COR-L47 (cell line): ENCODE data around the gene FBXO39.
"Not testable (repeated sequence)": the region's sequence is repeated elsewhere in the genome, so short reads cannot be mapped to it uniquely, and the experiment has no call there.

Experiments
- DNase-seq: peaks from one replicate; lab custom pipeline; 2025; lab: John Stamatoyannopoulos, UW

FBXO39 gene

DNA sequence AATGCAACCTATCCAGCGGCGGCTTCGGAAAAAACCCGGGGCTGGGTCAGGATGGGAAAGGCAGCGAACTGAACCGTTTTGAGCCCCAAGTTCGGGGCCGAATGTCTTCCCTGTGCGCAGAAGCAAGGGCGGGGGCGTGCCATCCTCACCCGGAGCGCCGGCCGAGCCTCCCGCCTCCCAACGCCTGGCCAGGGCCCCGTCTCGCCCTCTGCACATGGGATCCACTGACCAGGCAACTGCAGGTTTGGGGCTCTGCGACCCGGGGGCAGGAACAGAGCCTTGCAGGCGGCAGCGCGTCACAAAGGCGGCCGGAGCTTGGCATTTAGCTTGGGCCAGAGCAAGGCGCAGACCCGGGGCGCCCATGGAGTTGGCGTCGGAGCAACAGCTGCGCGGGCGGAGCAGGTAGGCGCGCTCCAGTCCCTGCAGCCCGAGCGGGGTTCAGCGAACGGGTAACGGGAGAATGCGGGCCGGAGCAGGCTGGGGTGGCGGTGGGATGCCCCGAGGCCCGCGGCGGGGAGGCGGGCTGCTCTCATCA is at the start of gene FBXO39:
TSS of gene FBXO39 (plus strand) at position 345 of the 535 bp plus-strand sequence. CDS start 3,654 bp downstream, outside the sequence.
- DNase-seq = no peak

DNA sequence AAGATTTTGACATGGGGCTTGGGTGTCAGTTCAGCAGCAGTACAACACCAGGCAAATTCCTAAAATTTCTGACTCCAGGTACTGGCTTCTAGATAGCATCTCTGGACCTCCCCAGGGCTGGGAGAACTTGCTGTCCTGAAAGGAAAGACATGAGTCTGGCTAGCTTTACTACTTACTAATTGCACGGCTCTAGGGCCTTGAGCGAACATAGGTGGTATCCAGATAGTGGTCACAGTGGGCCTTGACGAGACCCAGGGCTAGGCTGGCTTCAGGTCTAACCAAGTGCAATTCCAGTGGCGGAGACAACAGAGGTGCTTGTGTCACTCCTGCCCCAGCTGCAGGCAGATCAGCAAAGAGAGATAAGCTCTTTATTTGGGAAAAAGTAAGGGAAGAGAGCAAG is 46.5 kb upstream of the FBXO39 start:
- no peak for DNase-seq

DNA sequence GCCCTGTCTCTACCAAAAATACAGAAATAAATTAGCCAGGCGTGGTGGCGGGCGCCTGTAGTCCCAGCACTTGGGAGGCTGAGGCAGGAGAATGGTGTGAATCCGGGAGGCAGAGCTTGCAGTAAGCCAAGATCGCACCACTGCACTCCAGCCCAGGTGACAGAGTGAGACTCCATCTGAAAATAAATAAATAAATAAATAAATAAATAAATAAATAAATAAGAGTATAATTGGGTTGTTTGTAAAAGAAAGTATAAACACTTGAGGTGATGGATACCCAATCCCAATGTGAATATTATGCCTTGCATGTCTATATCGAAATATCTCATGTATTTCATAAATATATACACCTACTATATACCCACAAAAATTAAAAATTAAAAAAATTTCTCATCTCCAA is 29.4 kb upstream of the FBXO39 start:
- DNase-seq = not testable (repeated sequence)

DNA sequence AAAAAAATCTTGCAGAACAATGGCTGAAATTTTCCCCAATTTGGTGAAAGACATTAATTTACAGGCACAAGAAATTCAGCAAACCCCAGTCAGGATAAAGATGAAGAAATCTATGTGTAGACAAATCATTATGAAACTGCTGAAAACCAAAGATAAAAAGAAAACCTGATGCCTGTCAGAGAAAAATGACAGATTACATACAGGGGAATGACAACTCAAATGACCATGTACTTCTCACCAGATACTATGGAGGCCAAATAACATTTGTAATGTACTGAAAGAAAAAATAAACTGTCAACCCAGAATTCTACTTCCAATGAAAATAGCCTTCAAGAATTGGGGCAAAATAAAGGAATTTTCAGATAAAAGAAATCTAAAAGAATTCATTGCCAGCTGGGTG is 27.4 kb upstream of the FBXO39 start:
- DNase-seq = no peak

DNA sequence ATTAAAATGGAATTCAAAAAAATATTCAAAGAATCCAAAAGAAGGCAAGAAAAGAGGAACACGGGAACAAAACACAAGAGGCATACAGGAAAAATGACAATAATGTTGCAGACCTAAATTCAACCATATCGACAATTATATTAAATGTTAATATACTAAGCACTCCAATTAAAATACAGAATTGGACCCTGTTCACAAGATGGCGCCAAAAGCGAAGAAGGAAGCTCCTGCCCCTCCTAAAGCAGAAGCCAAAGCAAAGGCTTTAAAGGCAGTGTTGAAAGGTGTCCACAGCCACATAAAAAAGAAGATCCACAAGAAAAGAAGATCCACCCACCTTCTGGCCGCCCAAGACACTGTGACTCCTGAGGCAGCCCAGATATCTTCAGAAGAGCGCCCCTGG is 26.5 kb upstream of the FBXO39 start:
- DNase-seq = no peak

DNA sequence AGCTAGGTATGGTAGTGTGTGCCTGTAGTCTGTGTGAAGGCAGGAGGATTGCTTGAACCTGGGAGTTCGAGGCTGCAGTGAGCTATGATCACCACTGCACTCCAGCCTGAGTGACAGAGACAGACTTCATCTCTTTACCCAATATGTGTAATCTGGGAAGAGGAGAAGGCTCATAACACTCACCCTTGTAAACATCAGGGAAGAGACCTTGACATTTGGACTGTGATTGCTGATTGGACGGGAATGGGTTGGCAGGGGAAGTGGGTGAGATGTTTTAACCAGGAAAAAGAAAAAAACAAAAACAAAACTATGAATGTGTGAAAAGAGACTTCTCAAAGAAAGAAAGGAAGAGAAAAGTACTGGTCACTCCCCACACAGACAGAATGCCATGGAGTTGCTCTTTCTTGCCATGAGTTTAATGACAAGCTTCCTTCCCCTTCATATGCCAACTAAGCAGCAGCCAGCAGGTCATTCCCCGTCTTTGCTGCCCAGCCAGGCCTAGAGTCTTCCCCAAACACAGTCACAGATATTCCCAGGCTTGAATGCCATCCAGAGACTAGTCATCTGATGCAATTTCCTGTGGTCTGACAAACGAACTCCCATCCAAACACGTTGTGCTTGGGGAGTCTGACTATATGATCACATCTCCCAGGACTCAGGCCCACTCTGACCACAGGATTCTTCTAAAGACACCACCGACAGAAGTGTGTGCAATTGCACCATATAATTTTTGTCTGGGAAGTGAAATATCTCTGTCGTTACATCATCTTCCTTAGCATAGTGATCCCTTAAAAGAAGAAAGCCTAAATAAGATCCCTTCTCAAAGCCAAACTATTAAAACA is 23.7 kb upstream of the FBXO39 start:
- no peak for DNase-seq

DNA sequence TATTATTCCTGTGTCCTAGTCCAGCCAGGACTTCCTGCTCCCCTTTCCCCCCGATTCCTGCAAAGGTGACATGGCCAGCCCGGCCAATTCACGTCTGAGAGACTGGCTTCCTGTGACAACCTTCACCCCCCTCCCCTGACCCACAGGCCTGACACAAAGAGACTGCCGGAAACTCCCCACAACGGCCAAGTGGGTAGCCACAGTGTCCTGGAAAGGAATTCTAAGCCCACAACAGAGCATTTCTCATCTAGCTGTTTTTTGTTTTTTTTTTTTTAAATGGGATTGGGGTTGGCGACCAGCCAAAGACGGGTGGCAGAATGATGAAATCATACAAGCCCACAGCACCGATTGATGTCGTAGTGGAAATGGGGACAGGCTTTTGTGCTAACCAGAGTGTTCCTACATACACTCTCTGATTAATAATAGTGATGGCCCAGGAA is 23.0 kb upstream of the FBXO39 start:
- no peak for DNase-seq

DNA sequence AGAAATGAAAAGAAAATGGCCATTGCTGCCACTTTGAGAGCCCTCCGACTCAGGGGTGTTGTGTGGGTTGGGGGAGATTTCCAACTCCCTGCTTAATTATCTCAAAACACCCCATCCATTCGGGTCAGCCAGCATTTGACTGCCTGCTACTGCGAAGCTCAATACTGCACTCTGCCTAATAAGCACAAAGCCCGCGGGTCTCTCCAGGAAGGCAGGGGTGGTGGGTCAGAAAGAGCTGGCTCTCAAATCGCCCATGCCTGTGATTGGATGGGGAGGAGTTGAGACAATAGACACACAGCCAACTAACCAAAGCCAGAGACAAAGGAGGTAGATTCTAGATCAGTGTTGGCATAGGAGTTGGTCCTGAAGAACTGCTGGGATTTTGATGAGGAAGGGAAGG is 22.5 kb upstream of the FBXO39 start:
- no peak for DNase-seq

DNA sequence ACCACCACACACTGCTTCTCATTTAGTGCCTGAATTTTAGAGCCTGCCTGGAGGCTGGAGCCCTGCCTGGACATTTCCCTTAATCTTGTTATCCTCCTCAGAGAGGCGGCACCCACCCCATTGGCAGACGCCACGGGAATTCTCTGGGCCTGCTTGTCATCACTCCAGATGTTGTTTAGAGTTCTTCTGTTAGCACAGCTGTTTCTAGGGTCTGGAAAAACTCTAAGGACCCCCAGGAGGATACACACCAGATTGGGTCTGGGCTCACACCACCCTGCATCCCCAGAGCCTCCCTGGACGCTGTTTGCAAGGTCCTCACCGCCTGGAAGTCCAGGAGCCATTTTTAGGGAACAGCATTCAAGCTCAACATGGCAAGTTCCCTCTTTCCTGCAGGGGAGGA is 20.7 kb upstream of the FBXO39 start:
- no peak for DNase-seq

DNA sequence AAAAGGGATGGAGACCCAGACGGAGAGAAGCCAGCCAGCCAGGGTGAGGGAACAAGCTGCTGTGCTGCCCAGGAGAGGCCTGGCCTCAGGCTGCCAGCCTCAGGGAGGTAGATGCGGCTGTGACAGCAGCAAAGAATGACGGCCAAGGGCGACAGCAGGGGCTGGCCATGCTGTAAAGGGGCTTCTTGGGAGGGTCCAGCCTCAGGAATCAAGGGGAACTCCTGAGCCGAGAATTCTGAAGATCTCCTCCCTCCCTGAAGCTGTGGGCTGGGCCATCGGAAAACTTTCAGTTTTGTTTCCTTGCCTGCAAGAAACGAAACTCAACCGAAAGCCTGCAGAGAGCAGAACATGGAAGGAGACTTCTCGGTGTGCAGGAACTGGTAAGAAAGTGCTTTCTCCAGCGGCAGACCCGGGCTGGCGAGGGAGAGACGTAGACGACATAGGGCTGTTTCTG is 20.3 kb upstream of the FBXO39 start, which contains the start of gene XAF1:
TSS of gene XAF1 (plus strand) at position 316 of the 454 bp plus-strand sequence. CDS start at position 349, 33 bp downstream.
- DNase-seq = no peak

DNA sequence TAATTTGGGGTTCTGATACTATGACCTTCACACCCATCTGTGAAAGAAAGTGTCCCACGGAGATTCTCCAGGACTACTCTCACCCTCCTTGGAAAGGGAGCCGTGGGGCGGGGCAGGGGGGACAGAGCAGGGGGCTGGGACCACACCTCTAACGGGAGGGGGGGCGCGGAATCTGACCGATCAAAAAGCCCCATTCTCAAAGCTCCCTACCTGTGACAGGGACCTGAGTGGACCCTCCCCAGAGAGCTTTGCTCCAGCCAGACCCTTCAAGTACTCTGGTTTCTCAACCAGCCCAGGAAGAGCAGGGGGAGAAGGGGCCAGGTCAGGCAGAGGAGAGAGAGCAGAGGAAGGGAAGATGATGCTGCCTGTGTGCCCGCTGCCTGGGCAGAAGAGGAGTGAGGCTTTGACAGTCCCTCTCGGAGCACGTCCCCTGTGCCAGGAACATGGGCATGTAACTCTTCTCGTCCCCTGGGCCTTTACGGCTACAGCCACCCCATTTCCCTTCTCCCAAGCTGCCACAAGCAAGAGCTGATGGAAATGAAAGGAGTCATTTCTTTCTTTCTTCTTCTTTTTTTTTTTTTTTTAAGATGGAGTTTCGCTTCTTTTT is 19.5 kb upstream of the FBXO39 start:
- no peak for DNase-seq

DNA sequence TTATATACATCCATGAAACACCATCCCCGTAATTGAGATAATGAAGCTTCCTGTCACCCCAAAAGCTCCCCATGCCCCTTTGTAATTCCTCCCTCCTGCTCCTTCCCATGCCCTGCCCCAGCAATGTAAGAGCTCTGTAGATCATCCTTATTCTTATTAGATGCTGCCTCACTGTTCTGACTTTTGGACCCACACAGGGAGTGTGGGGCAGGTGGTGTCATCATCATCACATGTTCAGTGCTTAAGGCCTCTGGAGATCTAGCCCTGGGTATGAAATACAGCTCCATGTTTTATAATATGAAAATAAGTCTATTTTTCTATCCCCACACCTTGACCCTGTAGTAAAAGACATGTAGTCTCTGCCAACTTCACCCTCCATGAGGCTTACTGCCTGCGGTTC is 18.3 kb upstream of the FBXO39 start:
- DNase-seq = no peak

DNA sequence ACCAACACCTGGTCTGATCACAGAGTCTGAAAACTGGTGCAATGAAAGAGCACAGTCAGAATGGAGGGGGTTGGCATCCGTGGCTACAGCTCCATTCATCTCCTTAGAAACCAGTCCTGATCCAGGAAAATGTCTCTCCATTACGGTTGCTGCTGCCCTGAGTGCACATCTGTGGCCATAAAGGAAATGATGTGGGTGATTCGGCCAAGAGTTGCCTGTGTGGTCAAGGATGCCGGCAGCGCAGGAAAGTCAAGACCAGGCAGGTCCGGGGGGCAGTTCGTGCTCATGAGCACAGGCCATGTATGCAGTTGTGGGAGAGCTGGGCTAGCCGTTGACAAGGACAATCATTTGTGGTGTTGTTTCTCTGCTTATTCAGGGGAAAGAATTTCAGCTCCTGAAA is 14.2 kb upstream of the FBXO39 start:
- no peak for DNase-seq

DNA sequence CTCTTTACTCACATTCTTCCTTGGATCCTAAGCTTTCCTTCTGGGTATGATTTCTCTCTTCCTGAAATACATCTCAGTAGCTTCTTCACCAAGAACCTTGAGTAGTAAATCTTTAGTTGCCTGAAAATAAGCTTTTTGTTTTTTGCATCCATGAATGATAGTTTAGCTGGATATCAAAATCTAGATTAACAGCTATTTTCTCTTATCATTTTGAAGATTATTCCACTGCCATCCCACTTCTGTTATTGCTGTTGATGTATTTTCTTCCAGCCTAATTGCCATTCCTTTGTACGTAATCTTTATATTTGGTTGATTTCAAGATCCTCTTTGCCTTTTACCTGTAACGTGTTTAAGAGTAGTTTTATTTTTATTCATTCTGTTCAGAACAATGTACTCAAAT is 7.6 kb upstream of the FBXO39 start:
- DNase-seq = no peak

DNA sequence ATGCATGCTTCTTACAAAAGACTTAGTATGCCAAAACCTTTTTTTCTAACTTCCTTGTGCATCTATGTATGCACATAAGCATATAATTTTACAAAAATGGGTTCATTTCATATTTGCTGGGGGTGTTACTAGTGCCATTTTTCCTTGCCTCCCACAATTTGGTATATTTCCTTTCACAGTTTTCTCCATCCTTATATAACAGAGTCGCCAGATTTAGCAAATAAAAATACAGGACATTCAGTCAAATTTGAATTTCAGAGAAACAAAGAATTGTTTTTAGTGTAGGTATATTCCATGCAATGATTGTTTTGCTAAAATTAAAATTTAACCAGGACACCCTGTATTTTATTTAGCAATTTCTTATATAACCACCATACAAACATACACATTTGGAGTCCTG is 4.0 kb upstream of the FBXO39 start:
- no peak for DNase-seq

DNA sequence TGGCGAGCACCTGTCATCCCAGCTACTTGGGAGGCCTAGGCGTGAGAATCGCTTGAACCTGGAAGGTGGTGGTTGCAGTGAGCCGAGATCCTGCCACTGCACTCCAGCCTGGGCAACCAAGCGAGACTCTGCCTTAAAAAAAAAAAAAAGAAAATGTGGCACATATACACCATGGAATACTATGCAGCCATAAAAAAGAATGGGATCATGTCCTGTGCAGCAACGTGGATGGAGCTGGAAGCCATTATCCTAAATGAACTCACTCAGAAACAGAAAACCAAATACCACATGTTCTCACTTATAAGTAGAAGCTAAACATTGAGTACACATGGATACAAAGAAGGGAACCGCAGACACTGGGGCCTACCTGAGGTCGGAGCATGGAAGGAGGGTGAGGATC is 1.1 kb upstream of the FBXO39 start:
- DNase-seq = not testable (repeated sequence)

DNA sequence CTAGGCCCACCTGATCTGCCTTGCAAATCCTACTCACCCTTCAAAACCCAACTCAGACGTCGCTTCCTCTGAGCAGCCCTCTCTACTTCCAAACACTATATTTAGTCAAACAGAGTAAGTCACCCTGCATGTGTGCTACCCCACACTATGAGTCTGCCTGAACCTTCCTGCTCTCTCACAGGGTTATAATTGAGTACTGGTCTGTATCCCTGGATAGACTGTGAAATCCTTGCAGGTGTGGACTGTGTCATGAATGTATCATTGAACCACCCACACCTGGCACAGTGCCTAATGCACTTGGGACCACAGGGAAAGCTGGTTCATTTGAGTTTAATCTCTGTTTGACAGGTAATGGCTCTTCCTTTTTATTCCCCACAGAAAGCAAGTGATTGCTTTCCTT is 3.4 kb downstream of the FBXO39 start:
- DNase-seq = no peak

DNA sequence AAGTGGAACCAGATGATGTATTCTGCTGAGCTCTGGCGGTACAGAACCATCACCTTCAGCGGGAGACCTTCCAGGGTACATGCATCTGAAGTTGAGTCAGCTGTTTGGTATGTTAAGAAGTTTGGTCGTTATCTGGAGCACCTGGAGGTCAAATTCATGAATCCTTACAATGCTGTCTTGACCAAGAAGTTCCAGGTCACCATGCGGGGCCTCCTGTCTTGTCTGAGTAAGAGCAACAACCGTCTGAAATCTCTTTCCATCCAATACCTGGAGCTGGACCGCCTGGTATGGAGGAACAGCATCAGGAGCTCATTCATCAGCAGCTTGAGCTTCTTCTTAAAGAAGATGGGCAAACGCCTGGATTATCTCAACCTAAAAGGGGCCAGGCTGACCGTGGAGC is 4.0 kb downstream of the FBXO39 start:
- DNase-seq = no peak

DNA sequence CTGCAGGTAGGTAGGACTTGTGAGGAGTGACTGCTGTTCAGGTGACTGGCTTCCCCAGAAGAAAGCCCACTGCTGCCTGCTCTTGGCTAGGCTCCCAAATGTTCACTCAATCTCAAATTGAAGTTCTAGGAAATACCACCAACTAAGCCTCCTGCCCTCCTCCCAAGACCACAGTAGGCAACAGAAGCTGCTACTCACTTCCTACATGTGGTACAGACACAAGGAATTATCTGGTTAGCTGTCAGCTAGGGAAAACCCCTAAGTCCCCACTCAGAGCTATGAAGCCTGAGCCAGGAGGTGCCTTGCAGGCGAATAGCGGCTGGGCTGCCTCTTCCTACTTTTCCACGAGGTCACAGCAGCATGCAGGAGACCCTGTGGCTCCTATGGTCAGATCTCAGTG is 4.9 kb downstream of the FBXO39 start:
- no peak for DNase-seq

DNA sequence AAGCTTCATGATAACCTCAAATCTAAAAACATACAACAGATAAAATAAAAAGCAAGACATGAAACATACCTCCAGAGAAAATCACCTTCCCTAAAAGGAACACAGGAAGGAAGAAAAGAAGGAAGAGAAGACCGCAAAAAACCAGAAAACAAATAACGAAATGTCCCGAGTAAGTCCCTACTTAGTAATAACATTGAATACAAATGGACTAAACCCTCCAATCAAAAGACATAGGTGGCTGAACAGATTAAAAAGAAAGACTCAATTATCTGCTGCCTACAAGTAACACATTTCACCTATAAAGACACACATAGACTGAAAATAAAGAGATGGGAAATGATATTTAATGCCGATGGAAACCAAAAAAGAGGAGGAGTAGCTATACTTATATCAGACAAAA is 6.2 kb downstream of the FBXO39 start:
- DNase-seq = no peak

DNA sequence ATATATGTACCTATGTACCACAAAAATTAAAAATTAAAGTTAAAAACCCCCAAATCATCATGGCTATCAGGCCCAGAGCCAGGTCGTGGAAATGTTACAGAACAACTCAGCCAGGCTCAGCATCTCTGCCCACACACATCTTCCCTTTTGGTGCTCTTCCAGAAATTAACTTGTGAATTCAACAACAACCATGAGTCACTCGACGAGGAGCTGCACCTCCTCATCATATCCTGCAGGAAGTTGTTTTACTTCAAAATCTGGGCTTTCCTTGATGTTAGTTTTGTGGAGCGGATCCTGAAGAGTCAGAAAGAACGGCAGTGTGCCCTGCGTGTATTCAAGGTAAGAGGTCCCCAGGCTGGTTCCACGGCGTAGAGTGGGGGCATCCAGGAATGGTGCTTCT is 10.6 kb downstream of the FBXO39 start:
- DNase-seq = no peak

DNA sequence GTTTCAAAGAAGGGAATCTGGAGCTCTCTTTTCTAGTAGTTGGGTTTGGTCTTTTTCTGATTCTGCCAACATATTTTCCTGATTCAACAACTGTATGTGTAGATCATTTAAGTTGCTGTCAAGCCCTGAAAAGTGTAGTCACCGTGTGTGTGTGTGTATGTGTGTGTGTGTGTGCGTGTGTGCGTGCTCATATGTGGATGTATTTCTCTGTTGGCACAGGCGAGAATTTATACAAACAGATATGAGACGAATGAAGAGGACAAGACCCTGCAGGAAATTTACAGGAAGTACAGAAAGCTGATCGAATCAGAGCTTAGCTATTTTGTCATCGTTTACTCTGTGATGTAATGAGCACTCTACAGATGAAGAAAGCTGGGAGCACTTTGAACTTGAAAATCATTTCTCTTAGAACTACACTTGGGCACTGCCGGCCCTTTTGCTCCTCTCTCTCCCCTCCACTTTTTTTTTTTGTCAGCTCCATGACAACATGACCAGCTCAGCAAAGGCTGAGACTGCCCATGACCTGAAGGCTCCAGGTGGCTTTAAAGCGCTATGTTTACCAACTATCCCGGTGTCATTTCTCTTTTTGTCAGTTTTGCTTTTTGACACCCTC is 11.2 kb downstream of the FBXO39 start:
- DNase-seq = no peak

DNA sequence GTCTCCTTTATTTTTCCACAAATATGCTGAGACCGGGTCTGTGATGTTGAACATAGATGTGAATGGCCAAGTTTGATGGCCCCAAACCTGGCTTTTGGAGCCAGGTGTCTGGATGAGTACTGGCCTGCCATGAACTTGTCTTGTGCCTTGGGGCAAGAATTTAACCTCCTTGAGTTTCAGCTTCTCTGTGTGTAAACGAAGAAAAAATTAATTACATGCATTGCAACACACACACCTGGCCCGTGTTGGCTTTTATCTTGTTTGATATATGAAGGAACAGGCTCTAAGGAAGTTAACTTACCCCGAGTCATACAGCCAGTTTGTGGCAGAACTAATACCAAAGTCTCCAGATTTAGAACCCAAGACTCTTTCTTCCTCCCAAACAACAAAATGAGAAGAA is 13.1 kb downstream of the FBXO39 start:
- no peak for DNase-seq
